T-helper 2 cell treated with Interferon-gamma antibody and Interleukin-4, amounts not matched to agents 5 μg/mL and 100 μg/mL, for 36 hours (primary cell): ENCODE data around the gene SERTAD2.
A peak's percentile ranks its signal among the peaks of the same experiment; 100 is the strongest.

Source experiments
- DNase-seq: peaks from one replicate; pipeline ENCODE4 v3.0.0; 2021; ENCODE audit warnings: low spot score
- H3K27ac Mint-ChIP-seq: one replicate; pipeline ENCODE4 v1.8.0; 2021; ENCODE audit warnings: mild to moderate bottlenecking, mixed read lengths
- H3K27me3 Mint-ChIP-seq: one replicate; pipeline ENCODE4 v1.8.0; 2021; ENCODE audit warnings: low read depth, mixed read lengths
- H3K36me3 Mint-ChIP-seq: one replicate; pipeline ENCODE4 v1.8.0; 2021; ENCODE audit warnings: low read depth, mixed read lengths
- H3K4me1 Mint-ChIP-seq: one replicate; pipeline ENCODE4 v1.8.0; 2021; ENCODE audit warnings: low read depth, mixed read lengths
- H3K4me3 Mint-ChIP-seq: one replicate; pipeline ENCODE4 v1.8.0; 2022; ENCODE audit warnings: mild to moderate bottlenecking, moderate library complexity, mixed read lengths
- H3K9me3 Mint-ChIP-seq: one replicate; pipeline ENCODE4 v1.8.0; 2021; ENCODE audit warnings: mixed read lengths

SERTAD2 gene

DNA sequence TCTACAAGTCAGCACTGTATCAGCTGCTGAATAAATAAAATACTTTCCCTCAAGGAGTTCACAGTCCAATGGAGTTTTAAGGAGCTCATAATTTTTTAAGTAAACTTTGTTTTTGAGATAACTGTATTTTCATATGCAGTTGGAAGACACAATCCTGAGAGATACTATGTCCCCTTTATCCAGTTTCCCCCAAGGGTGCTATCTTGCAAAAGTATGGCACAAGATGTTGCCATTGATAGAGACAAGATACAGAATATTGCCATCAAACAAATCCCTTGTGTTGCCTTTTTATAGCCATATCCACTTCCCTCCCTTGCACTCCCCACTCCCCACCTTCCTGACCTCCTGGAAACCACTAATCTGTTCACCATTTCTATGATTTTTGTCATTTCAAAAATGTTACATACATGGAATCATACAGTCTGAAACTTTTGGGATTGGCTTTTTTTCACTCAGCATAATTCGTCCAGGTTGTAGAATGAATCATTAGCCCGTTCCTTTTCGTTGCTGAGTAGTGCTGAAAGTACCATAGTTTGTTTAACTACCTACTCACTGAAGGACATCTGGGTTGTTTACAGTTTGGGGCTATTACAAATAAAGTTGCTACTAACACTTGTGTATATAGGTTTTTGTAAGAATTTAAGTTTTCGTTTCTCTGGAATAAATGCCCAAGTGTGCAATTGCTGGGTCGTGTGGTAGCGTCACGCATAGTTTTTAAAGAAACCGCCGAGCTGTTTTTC is 30.2 kb upstream of the SERTAD2 start:
- Mint-ChIP-seq H3K4me1 (peaks cover 28% of the 10 kb centered on the region), H3K27ac (no peak overlapping the region), H3K9me3 (no peaks in the 10 kb centered on the region), H3K4me3 (no peak overlapping the region), H3K36me3 (peaks cover 6% of the 10 kb centered on the region), H3K27me3 (no peaks in the 10 kb centered on the region)
- no peak for DNase-seq

DNA sequence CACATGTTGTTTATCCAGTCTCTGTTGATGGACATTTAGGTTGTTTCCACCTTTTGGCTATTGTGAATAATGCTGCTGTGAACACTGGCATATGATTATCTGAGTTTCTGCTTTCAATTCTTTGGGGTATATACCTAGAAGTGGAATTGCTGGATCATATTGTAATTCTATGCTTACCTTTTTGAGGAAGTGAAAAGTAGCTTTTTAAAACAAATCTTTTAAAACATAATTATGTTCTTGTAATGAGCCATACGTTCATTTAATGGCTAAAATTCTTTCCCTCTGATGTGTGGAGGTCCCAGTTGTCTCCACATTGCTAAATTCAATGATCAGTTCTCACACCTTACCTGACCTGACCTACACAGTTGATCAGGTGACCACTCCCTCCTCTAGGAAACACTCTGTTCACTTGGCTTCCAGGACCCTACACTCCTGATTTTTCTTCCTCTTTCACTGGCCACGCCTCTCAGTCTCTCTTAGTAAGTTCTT is 27.8 kb upstream of the SERTAD2 start:
- H3K36me3 Mint-ChIP-seq = peaks cover 4% of the 10 kb centered on the region
- no peak overlapping the region for H3K4me3 Mint-ChIP-seq
- no peaks in the 10 kb centered on the region for H3K27me3 Mint-ChIP-seq
- no peak overlapping the region for H3K27ac Mint-ChIP-seq
- no peaks in the 10 kb centered on the region for H3K9me3 Mint-ChIP-seq
- no peak for DNase-seq
- peaks cover 36% of the 10 kb centered on the region for H3K4me1 Mint-ChIP-seq

DNA sequence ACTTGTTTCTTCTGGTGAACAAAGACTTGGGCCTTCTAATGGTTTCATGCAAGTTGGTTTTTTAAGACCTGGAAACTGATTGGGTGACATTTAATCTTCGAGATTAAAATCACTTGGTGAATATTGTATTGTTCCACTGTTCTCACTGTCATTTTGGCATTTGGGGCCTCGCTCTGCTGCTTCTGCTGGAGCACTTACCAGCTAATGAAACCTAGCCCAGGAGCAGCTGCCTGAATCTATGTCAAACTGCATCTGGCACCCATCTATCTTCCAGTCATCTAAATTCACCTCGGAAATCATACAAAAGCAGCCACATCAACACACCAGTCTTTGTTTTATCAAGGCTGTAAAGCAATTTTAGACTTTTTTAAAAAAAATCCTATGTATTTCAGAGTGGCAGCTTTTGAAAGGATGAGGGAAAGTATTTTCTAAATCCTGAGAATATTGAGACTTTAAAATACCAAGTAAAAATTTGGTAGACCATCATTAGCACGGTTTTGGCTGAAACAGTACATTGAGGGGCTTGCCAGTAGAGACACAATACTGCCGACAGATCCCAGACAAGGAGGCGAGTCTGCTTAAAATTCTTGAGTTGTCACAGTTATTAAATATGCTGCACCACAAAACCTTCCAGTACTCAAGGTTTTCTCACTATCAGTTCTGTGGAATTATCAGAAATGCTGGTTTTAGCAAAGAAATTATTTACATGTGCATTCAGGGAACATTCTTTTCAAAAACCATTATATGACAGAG is 26.1 kb upstream of the SERTAD2 start:
- peak; percentile 54 for DNase-seq
- peak overlapping the region; percentile 55 for H3K4me3 Mint-ChIP-seq
- H3K36me3 Mint-ChIP-seq = peaks cover 2% of the 10 kb centered on the region
- peak overlapping the region; percentile 83 for H3K27ac Mint-ChIP-seq
- H3K4me1 Mint-ChIP-seq = peaks cover 42% of the 10 kb centered on the region
- H3K9me3 Mint-ChIP-seq = no peaks in the 10 kb centered on the region
- H3K27me3 Mint-ChIP-seq = no peaks in the 10 kb centered on the region

DNA sequence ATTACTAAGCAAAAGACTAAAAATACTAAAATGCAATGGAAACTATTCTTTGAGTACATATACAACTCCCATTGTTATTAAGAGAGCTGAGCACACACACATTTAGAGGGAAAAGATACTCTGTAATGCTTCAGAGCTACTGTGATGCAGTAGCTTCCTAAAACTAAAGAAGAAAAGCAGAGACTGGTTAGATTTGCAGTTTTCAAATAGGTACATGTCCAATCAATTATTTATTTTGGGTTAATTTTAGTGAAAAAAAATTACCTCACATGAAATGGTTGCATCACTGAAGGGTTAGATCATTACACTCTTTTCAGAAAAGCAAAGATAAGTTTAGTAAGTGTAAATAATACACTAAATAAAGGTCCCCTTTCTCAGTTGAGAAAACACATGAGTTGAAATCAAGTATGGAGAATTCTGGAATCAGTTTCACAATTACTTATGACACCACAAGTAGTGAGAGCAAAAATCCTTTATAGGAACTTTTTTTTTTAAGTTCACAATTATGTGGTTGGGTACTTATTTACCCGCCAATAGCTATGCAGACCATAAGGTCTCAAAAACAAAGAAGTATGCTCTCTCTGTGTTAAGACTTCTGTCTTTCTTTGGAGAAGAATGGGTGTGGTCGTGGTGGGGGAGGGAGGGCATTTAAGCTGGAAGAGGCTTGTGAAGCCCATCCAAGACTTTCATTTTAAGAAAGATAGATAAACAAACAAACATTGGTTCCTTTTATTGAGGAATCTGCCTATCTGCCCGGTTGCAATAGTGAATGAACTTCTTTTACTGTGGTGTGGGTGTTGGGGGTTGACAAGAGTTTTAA is 25.3 kb upstream of the SERTAD2 start:
- Mint-ChIP-seq H3K36me3 (peaks cover 2% of the 10 kb centered on the region), H3K4me1 (peaks cover 39% of the 10 kb centered on the region), H3K9me3 (no peaks in the 10 kb centered on the region), H3K27me3 (no peaks in the 10 kb centered on the region), H3K27ac (peak overlapping the region; percentile 83), H3K4me3 (peak overlapping the region; percentile 55)
- DNase-seq = no peak

DNA sequence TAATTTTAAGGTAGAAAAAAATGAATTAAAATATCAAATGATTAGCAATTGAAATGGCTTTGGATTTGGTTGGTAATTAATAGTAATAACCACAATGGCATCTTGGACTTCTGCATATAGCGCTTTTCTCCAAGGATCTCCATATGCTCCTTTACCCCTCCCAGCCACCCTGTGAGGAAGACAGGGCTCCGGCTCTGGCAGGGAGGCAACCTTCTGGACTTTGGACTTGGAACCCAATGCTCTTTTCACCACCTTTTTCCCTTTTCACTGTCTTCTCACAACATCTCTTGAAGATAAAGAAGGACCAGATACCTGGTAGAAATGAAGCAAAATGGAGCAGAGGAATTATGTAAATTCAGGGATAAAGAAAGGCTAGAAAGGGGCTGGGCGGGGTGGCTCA is 23.8 kb upstream of the SERTAD2 start:
- DNase-seq = no peak
- Mint-ChIP-seq H3K36me3 (peaks cover 2% of the 10 kb centered on the region), H3K27me3 (no peaks in the 10 kb centered on the region), H3K9me3 (no peaks in the 10 kb centered on the region), H3K4me3 (no peak overlapping the region), H3K4me1 (peaks cover 42% of the 10 kb centered on the region), H3K27ac (no peak overlapping the region)

DNA sequence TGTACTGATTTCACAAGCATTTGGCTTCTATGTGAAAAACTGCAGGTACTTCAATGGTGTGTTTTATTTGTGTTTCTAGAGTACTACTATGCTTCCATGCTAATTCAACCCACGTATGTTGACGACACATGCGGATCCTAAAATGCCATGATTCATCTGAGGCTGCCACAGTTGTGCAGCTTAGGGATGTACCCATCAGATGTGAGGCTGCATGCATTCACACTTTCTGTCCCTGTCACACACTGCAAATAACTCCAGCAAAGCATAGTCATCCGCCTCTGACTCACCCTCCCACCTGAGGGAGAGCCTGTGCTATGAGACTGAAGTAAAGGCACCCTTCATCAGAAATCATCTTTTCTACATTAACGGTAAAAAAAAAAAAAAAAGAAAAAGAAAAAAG is 22.1 kb upstream of the SERTAD2 start:
- Mint-ChIP-seq H3K36me3 (peaks cover 2% of the 10 kb centered on the region), H3K27me3 (no peaks in the 10 kb centered on the region), H3K27ac (no peak overlapping the region), H3K4me3 (no peak overlapping the region), H3K9me3 (no peaks in the 10 kb centered on the region), H3K4me1 (peaks cover 45% of the 10 kb centered on the region)
- peak; percentile 87 for DNase-seq

DNA sequence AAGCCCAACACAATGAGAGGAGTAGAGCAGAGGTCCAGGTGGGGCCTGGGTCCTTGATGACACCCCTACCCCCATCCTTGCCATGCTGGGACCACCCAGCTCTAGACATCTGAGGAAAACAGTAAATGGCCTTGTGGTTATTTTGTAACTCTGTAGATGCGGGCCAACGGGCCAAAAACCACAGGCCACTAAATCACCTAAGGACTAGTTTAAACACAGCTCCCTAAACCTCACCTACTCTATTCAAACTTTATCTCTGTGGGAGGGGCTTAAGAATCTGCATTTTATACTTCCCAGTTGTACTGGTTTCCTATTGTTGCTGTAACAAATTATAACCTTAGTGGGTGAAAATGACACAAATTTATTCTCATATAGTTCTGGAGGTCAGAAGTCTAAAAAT is 19.0 kb upstream of the SERTAD2 start:
- no peaks in the 10 kb centered on the region for H3K9me3 Mint-ChIP-seq
- peaks cover 5% of the 10 kb centered on the region for H3K36me3 Mint-ChIP-seq
- no peak for DNase-seq

DNA sequence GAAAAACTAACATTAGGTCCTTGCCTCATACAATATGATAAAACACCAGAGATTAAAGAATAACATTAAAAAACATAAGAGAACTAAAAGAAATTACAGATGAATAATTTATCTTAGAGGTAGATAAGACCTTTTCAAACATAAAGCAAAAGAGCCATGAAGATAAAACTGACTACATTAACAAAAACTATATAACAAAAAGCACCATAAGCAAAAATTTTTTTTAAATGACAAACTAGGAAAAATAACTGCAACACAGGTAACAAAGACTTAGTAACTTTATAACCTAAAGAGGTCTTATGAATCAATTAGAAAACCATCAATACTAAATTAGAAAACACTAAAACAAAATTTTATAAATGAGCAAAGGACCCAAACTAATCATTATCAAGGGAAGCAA is 16.3 kb upstream of the SERTAD2 start:
- peaks cover 39% of the 10 kb centered on the region for H3K4me1 Mint-ChIP-seq
- H3K4me3 Mint-ChIP-seq = no peak overlapping the region
- no peaks in the 10 kb centered on the region for H3K9me3 Mint-ChIP-seq
- H3K36me3 Mint-ChIP-seq = peaks cover 4% of the 10 kb centered on the region
- no peak for DNase-seq
- no peaks in the 10 kb centered on the region for H3K27me3 Mint-ChIP-seq
- no peak overlapping the region for H3K27ac Mint-ChIP-seq

More for the DNA sequence above, 19.0 kb upstream of the SERTAD2 start:
- Mint-ChIP-seq H3K27me3 (no peaks in the 10 kb centered on the region), H3K27ac (no peak overlapping the region), H3K4me1 (peaks cover 30% of the 10 kb centered on the region), H3K4me3 (no peak overlapping the region)

DNA sequence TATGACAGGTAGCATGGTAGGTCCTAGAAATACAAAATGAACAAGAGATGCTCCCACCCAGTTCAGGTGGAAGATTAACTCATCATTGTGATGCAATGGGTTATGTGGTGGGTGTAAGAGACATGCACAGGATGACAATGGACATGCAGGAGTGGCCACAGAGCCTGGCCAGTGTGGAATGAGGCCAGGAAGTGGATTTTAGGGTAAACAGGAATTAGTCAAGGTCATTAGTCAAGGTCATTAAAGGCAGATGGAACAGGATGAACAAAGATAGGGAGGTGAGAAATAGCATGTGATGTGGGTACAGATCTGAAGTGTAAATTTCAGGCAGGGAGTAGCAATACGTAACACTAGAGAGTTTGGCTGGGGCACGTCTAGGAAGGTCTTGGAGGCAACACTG is 15.6 kb upstream of the SERTAD2 start:
- no peak for DNase-seq
- Mint-ChIP-seq H3K27ac (no peak overlapping the region), H3K36me3 (peaks cover 4% of the 10 kb centered on the region), H3K9me3 (no peaks in the 10 kb centered on the region), H3K4me1 (peaks cover 39% of the 10 kb centered on the region), H3K4me3 (no peak overlapping the region), H3K27me3 (no peaks in the 10 kb centered on the region)

DNA sequence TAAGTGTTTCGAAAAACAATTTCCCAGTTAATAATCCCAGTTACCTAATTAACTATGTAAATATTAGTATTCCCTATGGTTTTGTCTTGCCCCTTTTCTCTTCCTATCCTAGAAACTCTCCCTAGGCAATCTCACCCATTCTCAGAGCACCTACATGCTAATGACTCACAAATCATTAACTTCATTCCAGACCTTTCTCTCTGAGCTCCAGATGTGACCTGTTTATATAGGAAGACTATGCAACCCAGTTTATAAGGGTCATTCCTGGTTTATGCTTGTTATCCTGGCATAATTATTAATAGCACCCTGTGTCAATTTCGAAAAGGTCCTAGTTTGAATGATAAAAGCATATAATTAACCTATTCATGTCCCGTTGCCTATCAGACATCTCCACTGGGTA is 14.8 kb upstream of the SERTAD2 start:
- Mint-ChIP-seq H3K27me3 (no peaks in the 10 kb centered on the region), H3K9me3 (no peaks in the 10 kb centered on the region), H3K27ac (no peak overlapping the region), H3K4me3 (no peak overlapping the region), H3K36me3 (peaks cover 4% of the 10 kb centered on the region), H3K4me1 (peaks cover 45% of the 10 kb centered on the region)
- no peak for DNase-seq

DNA sequence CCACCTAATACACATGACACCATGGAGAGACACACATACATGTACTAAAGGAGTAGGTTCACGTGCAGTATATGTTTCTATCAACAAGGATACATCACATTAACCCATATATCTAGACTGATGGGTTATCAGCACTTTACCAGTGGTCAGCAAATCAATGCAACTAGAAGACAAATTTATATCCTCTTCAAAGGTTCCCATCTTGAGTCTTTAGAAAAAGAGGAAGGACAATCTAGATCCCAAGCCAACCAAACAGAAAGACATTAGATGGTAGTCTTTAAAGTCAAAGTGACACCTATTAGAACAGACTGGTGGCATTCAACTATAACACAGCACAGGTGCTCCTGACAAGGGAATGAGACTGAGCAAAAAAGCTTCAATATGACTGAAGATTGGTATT is 13.8 kb upstream of the SERTAD2 start:
- H3K27me3 Mint-ChIP-seq = no peaks in the 10 kb centered on the region
- H3K27ac Mint-ChIP-seq = peak overlapping the region; percentile 76
- peaks cover 5% of the 10 kb centered on the region for H3K36me3 Mint-ChIP-seq
- no peaks in the 10 kb centered on the region for H3K9me3 Mint-ChIP-seq
- H3K4me3 Mint-ChIP-seq = peak overlapping the region; percentile 57
- no peak for DNase-seq
- H3K4me1 Mint-ChIP-seq = peaks cover 40% of the 10 kb centered on the region

DNA sequence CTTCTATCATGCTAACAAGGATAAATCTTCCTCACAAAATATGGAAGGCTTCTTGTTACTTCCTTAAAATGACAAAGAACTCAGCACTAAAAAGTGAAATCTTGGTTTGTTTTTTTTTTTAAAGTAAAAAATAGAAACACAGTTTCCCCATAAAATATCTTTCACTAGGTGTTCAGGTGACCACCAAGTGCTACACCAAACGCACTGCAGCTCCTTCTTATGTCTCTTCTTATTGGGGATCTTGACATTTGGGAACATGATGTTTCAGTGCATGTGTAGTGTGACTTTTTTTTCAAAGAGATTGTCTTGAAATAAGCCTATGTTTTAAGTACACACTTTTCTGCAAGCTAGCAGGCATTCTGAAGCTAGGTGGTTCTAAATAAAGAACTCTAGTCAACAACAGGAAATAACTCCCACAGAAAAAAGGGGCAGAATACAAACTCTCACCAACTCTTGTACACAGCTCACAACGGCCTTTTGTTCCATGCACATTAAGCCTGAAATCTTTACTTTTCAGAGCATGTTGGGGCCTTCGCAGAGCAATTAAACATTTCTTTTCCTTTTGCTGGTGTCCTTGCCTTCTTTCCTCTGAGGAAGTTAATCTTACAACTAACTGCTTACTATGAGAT is 13.2 kb upstream of the SERTAD2 start:
- Mint-ChIP-seq H3K27ac (peak overlapping the region; percentile 76), H3K4me1 (peaks cover 38% of the 10 kb centered on the region), H3K4me3 (peak overlapping the region; percentile 57), H3K36me3 (peaks cover 6% of the 10 kb centered on the region), H3K9me3 (no peaks in the 10 kb centered on the region), H3K27me3 (no peaks in the 10 kb centered on the region)
- DNase-seq = no peak

DNA sequence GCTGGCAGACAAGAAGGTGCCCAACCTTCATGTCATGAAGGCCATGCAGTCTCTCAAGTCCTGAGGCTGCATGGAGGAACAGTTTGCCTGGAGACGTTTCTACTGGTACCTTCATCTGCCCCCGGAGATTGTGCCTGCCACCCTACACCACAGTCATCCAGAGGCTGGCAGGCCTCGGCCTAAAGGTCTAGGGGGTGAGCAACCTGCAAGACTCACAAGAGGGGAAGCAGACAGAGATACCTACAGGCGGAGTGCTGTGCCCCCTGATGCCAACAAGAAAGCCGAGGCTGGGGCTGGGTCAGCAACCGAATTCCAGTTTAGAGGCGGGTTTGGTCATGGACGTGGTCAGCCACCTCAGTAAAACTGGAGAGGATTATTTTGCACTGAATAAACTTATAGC is 12.0 kb upstream of the SERTAD2 start:
- Mint-ChIP-seq H3K4me3 (no peak overlapping the region), H3K4me1 (peaks cover 42% of the 10 kb centered on the region), H3K36me3 (peaks cover 6% of the 10 kb centered on the region), H3K9me3 (no peaks in the 10 kb centered on the region), H3K27me3 (no peaks in the 10 kb centered on the region), H3K27ac (no peak overlapping the region)
- DNase-seq = no peak
